Trophoblast cell (in vitro differentiated cells and primary cell): Measurements from ENCODE around the gene MCMBP.

Experiments
- DNase-seq, 2 donors: peaks; one replicate each; pipeline ENCODE4 v3.0.0-alpha.2; 2016
- H2AFZ ChIP-seq: 2 replicates; pipeline ENCODE4 v1.6.1; 2013; ENCODE audit warnings: low read length, moderate library complexity, mild to moderate bottlenecking; ENCODE audit not compliant: insufficient read depth, poor library complexity
- H2AK5ac ChIP-seq: 2 replicates; pipeline ENCODE4 v1.6.1; 2013; ENCODE audit warnings: mild to moderate bottlenecking, low read length
- H2BK120ac ChIP-seq: 2 replicates; pipeline ENCODE4 v1.6.1; 2013; ENCODE audit warnings: low read length, mild to moderate bottlenecking, moderate library complexity; ENCODE audit not compliant: insufficient read depth, poor library complexity
- H2BK12ac ChIP-seq: 2 replicates; pipeline ENCODE4 v1.6.1; 2013; ENCODE audit warnings: mild to moderate bottlenecking, low read length, moderate library complexity
- H2BK5ac ChIP-seq: 2 replicates; pipeline ENCODE4 v1.6.1; 2013; ENCODE audit warnings: low read length, low read depth, moderate library complexity, mild to moderate bottlenecking; ENCODE audit not compliant: poor library complexity
- H3K14ac ChIP-seq: 2 replicates; pipeline ENCODE4 v1.6.1; 2013; ENCODE audit warnings: mild to moderate bottlenecking, low read length
- H3K18ac ChIP-seq: 2 replicates; pipeline ENCODE4 v1.6.1; 2013; ENCODE audit warnings: mild to moderate bottlenecking, low read length
- H3K23ac ChIP-seq: 2 replicates; pipeline ENCODE4 v1.6.1; 2013; ENCODE audit warnings: low read length
- H3K27ac ChIP-seq: 2 replicates; pipeline ENCODE4 v1.5.1; 2013; ENCODE audit warnings: low read depth, mild to moderate bottlenecking, inconsistent platforms, low read length, moderate library complexity
- H3K27me3 ChIP-seq: 2 replicates; pipeline ENCODE4 v1.6.1; 2013; ENCODE audit warnings: inconsistent platforms, mild to moderate bottlenecking, low read length, moderate library complexity; ENCODE audit not compliant: insufficient read depth
- H3K36me3 ChIP-seq, 2 experiments: 1 replicate in 1 of 2; 2 replicates in 1 of 2; pipeline ENCODE4 v1.6.1; 2013; ENCODE audit warnings: low read length in 2 of 2, mild to moderate bottlenecking in 2 of 2, moderate library complexity in 1 of 2; ENCODE audit not compliant: insufficient read depth in 2 of 2, control insufficient read depth in 1 of 2
- H3K4ac ChIP-seq: 2 replicates; pipeline ENCODE4 v1.6.1; 2013; ENCODE audit warnings: low read depth, mild to moderate bottlenecking, low read length, moderate library complexity
- H3K4me1 ChIP-seq, 2 experiments: 1 replicate in 1 of 2; 2 replicates in 1 of 2; pipeline ENCODE4 v1.6.1; 2013; ENCODE audit warnings: low read length in 2 of 2, mild to moderate bottlenecking in 2 of 2, moderate library complexity in 1 of 2; ENCODE audit not compliant: insufficient read depth in 2 of 2, control insufficient read depth in 1 of 2
- H3K4me2 ChIP-seq: 2 replicates; pipeline ENCODE4 v1.6.1; 2013; ENCODE audit warnings: inconsistent platforms, mild to moderate bottlenecking, low read length, moderate library complexity
- H3K4me3 ChIP-seq: 2 replicates; pipeline ENCODE4 v1.5.1; 2013; ENCODE audit warnings: mild to moderate bottlenecking, low read depth, low read length, inconsistent platforms
- H3K79me1 ChIP-seq: one replicate; pipeline ENCODE4 v1.6.1; 2013; ENCODE audit warnings: low read length
- H3K79me2 ChIP-seq: 2 replicates; pipeline ENCODE4 v1.6.1; 2013; ENCODE audit warnings: low read length, mild to moderate bottlenecking; ENCODE audit not compliant: control insufficient read depth, insufficient read depth, poor library complexity
- H3K9ac ChIP-seq: 2 replicates; pipeline ENCODE4 v1.6.1; 2013; ENCODE audit warnings: mild to moderate bottlenecking, low read length
- H3K9me3 ChIP-seq: 2 replicates; pipeline ENCODE4 v1.6.1; 2013; ENCODE audit warnings: low read depth, mild to moderate bottlenecking, control low read depth, inconsistent platforms, low read length; ENCODE audit not compliant: insufficient read depth
- H4K12ac ChIP-seq: 2 replicates; pipeline ENCODE4 v1.6.1; 2013; ENCODE audit warnings: low read depth, mild to moderate bottlenecking, low read length, moderate library complexity
- H4K8ac ChIP-seq: 2 replicates; pipeline ENCODE4 v1.6.1; 2013; ENCODE audit warnings: low read depth, mild to moderate bottlenecking, low read length, moderate library complexity
- H4K91ac ChIP-seq: one replicate; pipeline ENCODE4 v1.6.1; 2013; ENCODE audit warnings: low read depth, mild to moderate bottlenecking, low read length, moderate library complexity
- WGBS: extraction: QIAGEN DNeasy Blood & Tissue Kit; methylation state at CpG from one replicate; pipeline ENCODE4 v1.1.7; 2013; ENCODE audit warnings: missing lambda C conversion rate; ENCODE audit not compliant: insufficient read length, insufficient coverage; ENCODE audit errors: extremely low coverage; 5-methylcytosine and 5-hydroxymethylcytosine counted together

The MCMBP gene

DNA sequence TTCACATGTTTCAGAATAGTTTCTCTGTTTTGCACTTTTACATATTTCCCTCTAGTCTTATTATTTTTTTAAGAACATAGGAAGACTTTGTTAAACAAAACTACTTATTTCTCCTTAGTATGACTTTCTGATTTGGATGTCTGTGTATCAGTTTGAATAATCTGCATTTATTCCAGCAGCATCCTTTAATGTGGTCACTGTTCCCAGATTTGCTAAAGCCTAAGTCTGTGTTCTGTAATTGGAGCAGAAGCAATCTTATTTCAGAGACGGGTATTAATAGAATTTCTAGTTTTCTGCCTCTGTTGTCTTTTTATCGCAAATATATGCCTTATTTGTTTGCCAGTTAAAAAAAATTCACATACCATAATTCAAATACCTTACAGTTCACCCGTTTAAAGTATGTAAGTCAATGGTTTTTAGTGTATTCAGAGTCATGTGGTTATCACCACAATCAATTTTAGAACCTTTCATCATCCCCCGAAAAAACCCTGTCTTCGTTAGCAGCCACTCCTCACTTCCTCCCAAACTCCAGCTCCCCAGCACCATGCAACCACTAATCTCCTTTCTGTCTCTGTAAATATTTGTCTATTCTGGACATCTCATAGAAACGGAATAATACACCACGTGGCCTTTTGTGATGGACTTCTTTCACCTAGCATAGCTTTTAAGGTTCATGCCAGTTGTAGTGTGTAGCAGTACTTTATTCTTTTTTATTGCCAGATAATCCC lies 88.1 kb downstream of the MCMBP start:
- no peak overlapping the region for H2AFZ ChIP-seq
- H3K79me2 ChIP-seq: no peaks in the 10 kb centered on the region
- H3K4ac ChIP-seq: no peak overlapping the region
- no peaks in the 10 kb centered on the region for H3K36me3 ChIP-seq
- no peak overlapping the region for H4K12ac ChIP-seq
- H2BK5ac ChIP-seq: no peak overlapping the region
- no peaks in the 10 kb centered on the region for H3K9me3 ChIP-seq
- peaks cover 15% of the 10 kb centered on the region for H3K79me1 ChIP-seq
- H2BK120ac ChIP-seq: no peak overlapping the region
- H3K14ac ChIP-seq: no peak overlapping the region
- no peak overlapping the region for H3K9ac ChIP-seq
- H4K8ac ChIP-seq: no peak overlapping the region
- no peak overlapping the region for H3K4me2 ChIP-seq
- no peak overlapping the region for H4K91ac ChIP-seq
- no peak overlapping the region for H3K23ac ChIP-seq
- H2AK5ac ChIP-seq: no peak overlapping the region
- no peaks in the 10 kb centered on the region for H3K27me3 ChIP-seq
- no peak overlapping the region for H2BK12ac ChIP-seq
- WGBS: no CpG with 5 or more reads among the region's 7 CpGs
- H3K4me1 ChIP-seq: peaks cover 12 to 14% of the 10 kb centered on the region in 2 experiments
- H3K4me3 ChIP-seq: no peak overlapping the region
- no peak overlapping the region for H3K27ac ChIP-seq
- peak in 1 of 2 donors; percentile 56 for DNase-seq
- H3K18ac ChIP-seq: no peak overlapping the region

- H3K79me2 ChIP-seq: no peaks in the 10 kb centered on the region
- H3K4ac ChIP-seq: no peak overlapping the region
- no peak overlapping the region for H2BK120ac ChIP-seq
- no peaks in the 10 kb centered on the region for H3K27me3 ChIP-seq
- no peak overlapping the region for H4K12ac ChIP-seq
- H3K9ac ChIP-seq: no peak overlapping the region
- H3K18ac ChIP-seq: no peak overlapping the region
- peaks cover 12 to 14% of the 10 kb centered on the region in 2 experiments for H3K4me1 ChIP-seq
- H3K4me2 ChIP-seq: no peak overlapping the region
- H4K91ac ChIP-seq: no peak overlapping the region
- no peak overlapping the region for H2BK5ac ChIP-seq
- no peak overlapping the region for H3K23ac ChIP-seq
- H3K9me3 ChIP-seq: no peaks in the 10 kb centered on the region
- no peak overlapping the region for H3K27ac ChIP-seq
- no CpG with 5 or more reads among the region's 7 CpGs for WGBS
- no peak overlapping the region for H2BK12ac ChIP-seq
- H4K8ac ChIP-seq: no peak overlapping the region
- no peak overlapping the region for H2AK5ac ChIP-seq
- H3K4me3 ChIP-seq: no peak overlapping the region
- no peaks in the 10 kb centered on the region for H3K36me3 ChIP-seq
- H3K14ac ChIP-seq: no peak overlapping the region
- peaks cover 15% of the 10 kb centered on the region for H3K79me1 ChIP-seq
- no peak for DNase-seq
- no peak overlapping the region for H2AFZ ChIP-seq
Measured at GRCh38 chr10:119783665-119784027, 89.0 kb downstream of the MCMBP start.

DNA sequence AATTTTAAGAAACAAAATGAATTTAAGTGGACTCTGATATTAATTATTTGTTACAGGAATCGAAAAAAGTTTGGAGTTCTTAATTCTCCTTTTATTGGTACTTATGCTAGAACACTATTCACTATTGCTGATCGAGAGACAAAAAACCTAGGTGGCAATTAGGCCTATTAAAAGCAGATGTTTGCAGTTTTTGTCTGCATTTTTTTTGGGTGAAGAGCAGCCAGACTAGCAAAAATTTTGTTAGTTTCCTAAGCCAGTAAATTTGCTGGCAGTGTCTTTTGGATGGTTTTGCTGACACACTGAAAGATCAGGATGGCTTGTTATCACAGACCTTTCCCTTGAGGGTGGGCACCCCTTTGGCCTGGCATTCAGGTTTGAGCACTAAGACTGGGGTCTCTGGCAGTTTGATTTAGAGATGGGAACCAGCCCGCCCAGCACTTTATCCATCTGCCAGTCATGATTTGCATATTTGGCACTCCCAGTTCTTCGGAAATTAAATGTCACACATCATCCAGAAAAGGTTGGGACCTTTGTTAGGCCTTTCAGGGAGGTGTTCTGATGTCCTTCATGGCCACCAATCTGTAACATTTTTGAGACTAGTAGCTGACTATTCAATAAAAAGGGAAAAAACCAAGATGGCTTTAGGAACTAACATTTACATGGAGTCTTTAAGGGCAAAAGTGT lies 89.5 kb downstream of the MCMBP start:
- Histone ChIP-seq H3K9me3 (no peaks in the 10 kb centered on the region), H2BK12ac (peak overlapping the region; percentile 84), H3K79me2 (no peaks in the 10 kb centered on the region), H3K4me3 (no peak overlapping the region), H3K79me1 (peaks cover 14% of the 10 kb centered on the region), H4K12ac (no peak overlapping the region), H3K4ac (no peak overlapping the region), H2BK120ac (no peak overlapping the region), H3K4me1 (peaks cover 12 to 14% of the 10 kb centered on the region in 2 experiments), H2AFZ (no peak overlapping the region), H3K27ac (no peak overlapping the region), H3K14ac (no peak overlapping the region), H2AK5ac (no peak overlapping the region), H3K27me3 (no peaks in the 10 kb centered on the region), H3K23ac (no peak overlapping the region), H4K8ac (no peak overlapping the region), H3K9ac (no peak overlapping the region), H3K36me3 (no peaks in the 10 kb centered on the region), H4K91ac (no peak overlapping the region), H3K4me2 (no peak overlapping the region), H2BK5ac (no peak overlapping the region), H3K18ac (no peak overlapping the region)
- WGBS: no CpG with 5 or more reads among the region's 4 CpGs
- no peak for DNase-seq

GRCh38 chr10:119781498-119781897 lies 91.1 kb downstream of the MCMBP start:
- H3K4me3 ChIP-seq: no peak overlapping the region
- no peak overlapping the region for H3K27ac ChIP-seq
- H2BK5ac ChIP-seq: no peak overlapping the region
- no peak overlapping the region for H3K4ac ChIP-seq
- H3K79me2 ChIP-seq: no peaks in the 10 kb centered on the region
- no peak overlapping the region for H3K18ac ChIP-seq
- H3K23ac ChIP-seq: no peak overlapping the region
- H3K9ac ChIP-seq: no peak overlapping the region
- H2BK12ac ChIP-seq: no peak overlapping the region
- no peaks in the 10 kb centered on the region for H3K36me3 ChIP-seq
- no peak overlapping the region for H4K91ac ChIP-seq
- no peaks in the 10 kb centered on the region for H3K27me3 ChIP-seq
- H2AFZ ChIP-seq: no peak overlapping the region
- no peak overlapping the region for H4K12ac ChIP-seq
- no peak overlapping the region for H3K4me2 ChIP-seq
- no peak overlapping the region for H2BK120ac ChIP-seq
- no peaks in the 10 kb centered on the region for H3K9me3 ChIP-seq
- peaks cover 7% of the 10 kb centered on the region for H3K79me1 ChIP-seq
- no peak overlapping the region for H2AK5ac ChIP-seq
- no peak overlapping the region for H3K14ac ChIP-seq
- WGBS: no CpG with 5 or more reads among the region's 2 CpGs
- no peak for DNase-seq
- peaks cover 4 to 7% of the 10 kb centered on the region in 2 experiments for H3K4me1 ChIP-seq
- H4K8ac ChIP-seq: no peak overlapping the region
